ENCODE measurements around the gene RFC1.

DNA sequence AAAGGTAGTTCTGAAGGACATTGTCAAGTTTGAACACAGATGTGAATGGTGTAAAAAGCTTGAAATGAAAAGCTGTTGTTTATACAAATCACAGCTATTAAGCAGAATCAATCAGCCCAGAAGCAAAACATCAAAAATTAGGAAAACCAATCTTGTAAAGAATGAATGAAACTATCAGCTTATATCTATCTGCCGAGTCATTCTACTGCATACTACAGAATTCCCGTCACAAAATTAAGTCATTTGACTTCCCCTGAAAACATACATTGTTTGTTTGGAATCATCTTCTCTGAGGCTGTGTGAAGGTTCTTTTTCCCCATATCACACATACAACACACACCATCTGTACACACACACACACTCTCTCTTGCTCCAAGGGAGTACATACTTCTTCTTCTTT, 80.3 kb downstream of the RFC1 start:
- TF ChIP-seq, protein P1, sequence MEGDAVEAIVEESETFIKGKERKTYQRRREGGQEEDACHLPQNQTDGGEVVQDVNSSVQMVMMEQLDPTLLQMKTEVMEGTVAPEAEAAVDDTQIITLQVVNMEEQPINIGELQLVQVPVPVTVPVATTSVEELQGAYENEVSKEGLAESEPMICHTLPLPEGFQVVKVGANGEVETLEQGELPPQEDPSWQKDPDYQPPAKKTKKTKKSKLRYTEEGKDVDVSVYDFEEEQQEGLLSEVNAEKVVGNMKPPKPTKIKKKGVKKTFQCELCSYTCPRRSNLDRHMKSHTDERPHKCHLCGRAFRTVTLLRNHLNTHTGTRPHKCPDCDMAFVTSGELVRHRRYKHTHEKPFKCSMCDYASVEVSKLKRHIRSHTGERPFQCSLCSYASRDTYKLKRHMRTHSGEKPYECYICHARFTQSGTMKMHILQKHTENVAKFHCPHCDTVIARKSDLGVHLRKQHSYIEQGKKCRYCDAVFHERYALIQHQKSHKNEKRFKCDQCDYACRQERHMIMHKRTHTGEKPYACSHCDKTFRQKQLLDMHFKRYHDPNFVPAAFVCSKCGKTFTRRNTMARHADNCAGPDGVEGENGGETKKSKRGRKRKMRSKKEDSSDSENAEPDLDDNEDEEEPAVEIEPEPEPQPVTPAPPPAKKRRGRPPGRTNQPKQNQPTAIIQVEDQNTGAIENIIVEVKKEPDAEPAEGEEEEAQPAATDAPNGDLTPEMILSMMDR (IDR thresholded peaks at IDR 0.05; ENCODE audit: extremely low read depth in 1 of 2, insufficient read depth in 1 of 2, low read depth in 1 of 2, low read length in 2 of 2): no peak
- TF ChIP-seq POLR2A (IDR thresholded peaks at IDR 0.05; ENCODE audit: low read depth, low read length) (no peak), POLR2AphosphoS5 (IDR thresholded peaks at IDR 0.05; ENCODE audit: insufficient read depth, low read depth, low read length) (no peak), EZH2 (IDR thresholded peaks at IDR 0.05; ENCODE audit: borderline replicate concordance, low read depth, low read length, severe bottlenecking) (no peak)

Data from endothelial cell of umbilical vein (primary cell).